Hepatocyte (in vitro differentiated cells): ENCODE measurements around the gene STAT5B. TPM values are rescaled to one million over a fixed set of nuclear protein-coding genes. Genes with fewer than 3 reads are reported as not detected.

Source experiments
- DNase-seq: peaks from one replicate; pipeline ENCODE4 v3.0.0-alpha.2; 2016; ENCODE audit warnings: low spot score
- H2AFZ ChIP-seq: fragments of 200-600 bp; sonication (generic); 2 replicates; pipeline ENCODE4 v1.6.0; 2016; ENCODE audit warnings: antibody characterized with exemption, mild to moderate bottlenecking
- H3K27ac ChIP-seq: fragments of 200-600 bp; sonication (generic); 2 replicates; pipeline ENCODE4 v1.5.1; 2016; ENCODE audit warnings: mild to moderate bottlenecking
- H3K27me3 ChIP-seq: fragments of 200-600 bp; sonication (generic); 2 replicates; pipeline ENCODE4 v1.6.1; 2016
- H3K36me3 ChIP-seq: fragments of 200-600 bp; sonication (generic); replicated peaks from 2 replicates; pipeline ENCODE4 v1.5.1; 2016; ENCODE audit warnings: low read depth; ENCODE audit not compliant: insufficient read depth
- H3K4me1 ChIP-seq: fragments of 200-600 bp; sonication (generic); 2 replicates; pipeline ENCODE4 v1.5.1; 2016; ENCODE audit warnings: mild to moderate bottlenecking, moderate library complexity; ENCODE audit not compliant: insufficient read depth
- H3K4me2 ChIP-seq: fragments of 200-600 bp; sonication (generic); 2 replicates; pipeline ENCODE4 v1.6.0; 2016
- H3K4me3 ChIP-seq: fragments of 200-600 bp; sonication (generic); 2 replicates; pipeline ENCODE4 v1.5.1; 2016; ENCODE audit warnings: mild to moderate bottlenecking
- H3K79me2 ChIP-seq: fragments of 200-600 bp; sonication (generic); 2 replicates; pipeline ENCODE4 v1.6.0; 2017; ENCODE audit warnings: mild to moderate bottlenecking
- H3K9me2 ChIP-seq: fragments of 200-600 bp; sonication (generic); replicated peaks from 2 replicates; pipeline ENCODE4 v1.6.0; 2017; ENCODE audit warnings: mild to moderate bottlenecking; ENCODE audit not compliant: insufficient read depth
- H3K9me3 ChIP-seq: fragments of 200-600 bp; sonication (generic); 2 replicates; pipeline ENCODE4 v1.5.1; 2016; ENCODE audit warnings: low read depth, mild to moderate bottlenecking
- H4K20me1 ChIP-seq: fragments of 200-600 bp; sonication (generic); 2 replicates; pipeline ENCODE4 v1.6.0; 2016; ENCODE audit warnings: mild to moderate bottlenecking; ENCODE audit not compliant: insufficient read depth, poor library complexity, severe bottlenecking
- CTCF ChIP-seq: fragments of 200-600 bp; sonication (generic); IDR thresholded peaks from 2 replicates; pipeline ENCODE4 v1.5.1; 2016; ENCODE audit warnings: antibody characterized with exemption, mild to moderate bottlenecking; ENCODE audit not compliant: poor library complexity
- EZH2 ChIP-seq: fragments of 200-600 bp; sonication (generic); IDR thresholded peaks from 2 replicates; pipeline ENCODE4 v1.6.1; 2016; ENCODE audit warnings: antibody characterized with exemption, mild to moderate bottlenecking, borderline replicate concordance
- EZH2phosphoT487 ChIP-seq: fragments of 200-600 bp; sonication (generic); IDR thresholded peaks from one replicate; pipeline ENCODE4 v1.6.1; 2018; ENCODE audit warnings: antibody characterized with exemption, mild to moderate bottlenecking, low read depth, moderate library complexity; ENCODE audit not compliant: unreplicated experiment, severe bottlenecking
- WGBS: methylation state at CpG from one replicate; pipeline ENCODE4 v1.1.6; 2016; ENCODE audit warnings: low lambda C conversion rate; ENCODE audit errors: missing lambda C conversion rate; 5-methylcytosine and 5-hydroxymethylcytosine counted together
- polyA plus RNA-seq: library from polyadenylated mRNA; unstranded; fragments of >200 nt; fragmentation: Nextera tagmentation; extraction: Ambion mirVana; gene quantifications from 2 replicates; pipeline ENCODE4 v1.2.1, GENCODE V29; 2016
- total RNA-seq: library from RNA; depleted of rRNA; stranded (reverse); fragments of >200 nt; gene quantifications from 2 replicates; pipeline ENCODE4 v1.2.3, GENCODE V29; 2014

Gene STAT5B
- total and polyA plus RNA-seq, 2 experiments from 2014 or later = 25.7 to 26.0 TPM

GRCh38 chr17:42227849-42228700 lies 48.1 kb downstream of the STAT5B start:
- no peaks in the 10 kb centered on the region for H3K9me2 ChIP-seq
- no peaks in the 10 kb centered on the region for H3K9me3 ChIP-seq
- no peak overlapping the region for H3K4me2 ChIP-seq
- 92% methylated on average over 11 of the region's 11 CpGs for WGBS
- no peaks in the 10 kb centered on the region for H3K27me3 ChIP-seq
- DNase-seq = no peak
- no peak overlapping the region for H2AFZ ChIP-seq
- no peaks in the 10 kb centered on the region for H3K36me3 ChIP-seq
- no peak overlapping the region for H3K4me3 ChIP-seq
- peaks cover 18% of the 10 kb centered on the region for H3K79me2 ChIP-seq
- H3K27ac ChIP-seq = no peak overlapping the region
- H3K4me1 ChIP-seq = no peaks in the 10 kb centered on the region
- H4K20me1 ChIP-seq = no peaks in the 10 kb centered on the region
- no peak for TF ChIP-seq EZH2
- no peak for TF ChIP-seq CTCF
- TF ChIP-seq EZH2phosphoT487 = no peak

DNA sequence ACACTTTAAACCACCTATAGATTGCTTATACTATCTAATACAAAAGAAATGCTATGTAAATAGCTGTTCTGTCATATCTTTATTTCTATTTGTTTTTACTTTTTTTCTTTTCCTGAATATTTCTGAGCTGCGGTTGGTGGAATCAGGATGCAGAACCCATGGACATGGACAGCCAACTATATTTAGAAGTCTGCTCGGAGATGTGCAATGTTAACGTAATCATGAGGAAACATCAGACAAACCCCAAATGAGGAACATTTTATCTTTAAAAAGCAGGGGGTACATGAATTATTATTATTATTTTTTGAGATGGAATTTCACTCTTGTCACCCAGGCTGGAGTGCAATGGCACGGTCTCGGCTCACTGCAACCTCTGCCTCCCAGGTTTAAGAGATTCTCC lies 50.5 kb downstream of the STAT5B start:
- H3K36me3 ChIP-seq = no peaks in the 10 kb centered on the region
- WGBS = 97% methylated on average over 5 of the region's 5 CpGs

GRCh38 chr17:42224651-42225050 lies 51.5 kb downstream of the STAT5B start:
- H3K36me3 ChIP-seq = no peaks in the 10 kb centered on the region
- H3K27ac ChIP-seq = no peak overlapping the region
- H3K79me2 ChIP-seq = no peaks in the 10 kb centered on the region
- no peaks in the 10 kb centered on the region for H3K9me2 ChIP-seq
- WGBS = 96% methylated on average over 6 of the region's 6 CpGs
- H3K4me2 ChIP-seq = no peak overlapping the region
- no peaks in the 10 kb centered on the region for H3K27me3 ChIP-seq
- no peaks in the 10 kb centered on the region for H3K4me1 ChIP-seq
- TF ChIP-seq EZH2 (no peak), EZH2phosphoT487 (no peak), CTCF (no peak)
- DNase-seq = no peak
- no peak overlapping the region for H2AFZ ChIP-seq
- H4K20me1 ChIP-seq = no peaks in the 10 kb centered on the region
- H3K9me3 ChIP-seq = no peaks in the 10 kb centered on the region
- H3K4me3 ChIP-seq = no peak overlapping the region

More for the DNA sequence above, 50.5 kb downstream of the STAT5B start:
- H4K20me1 ChIP-seq = no peaks in the 10 kb centered on the region
- no peaks in the 10 kb centered on the region for H3K9me3 ChIP-seq
- H3K4me1 ChIP-seq = no peaks in the 10 kb centered on the region
- no peak for DNase-seq
- H2AFZ ChIP-seq = no peak overlapping the region
- no peaks in the 10 kb centered on the region for H3K79me2 ChIP-seq
- no peaks in the 10 kb centered on the region for H3K9me2 ChIP-seq
- no peak overlapping the region for H3K4me2 ChIP-seq
- no peaks in the 10 kb centered on the region for H3K27me3 ChIP-seq
- H3K4me3 ChIP-seq = no peak overlapping the region
- TF ChIP-seq CTCF (no peak), EZH2phosphoT487 (no peak), EZH2 (no peak)
- no peak overlapping the region for H3K27ac ChIP-seq
